Activated CD4-positive, alpha-beta T cell treated with anti-CD3 and anti-CD28 coated beads, Interleukin-2, amount 10 ng/mL, durations not matched to agents 7 days and 5 days (primary cell): ENCODE results near the gene ELMO2. TPM values are rescaled to one million over a fixed set of nuclear protein-coding genes. Genes with fewer than 3 reads are reported as not detected.

Experiments used
- CTCF ChIA-PET: fragments of 350-600 bp; sonication (Branson Sonifier 250); formaldehyde crosslinking; loops from one replicate; lab custom pipeline; 2021; ENCODE audit warnings: antibody characterized with exemption; lab: Charles Lee
- POLR2A ChIA-PET: fragments of 350-600 bp; sonication (Branson Sonifier 250); formaldehyde crosslinking; loops from one replicate; lab custom pipeline; 2021; ENCODE audit warnings: antibody characterized with exemption; lab: Charles Lee
- DNase-seq: peaks from one replicate; pipeline ENCODE4 v3.0.0-alpha.2; 2020
- H3K27ac Mint-ChIP-seq: one replicate; pipeline ENCODE4 v1.8.0; 2021; ENCODE audit warnings: mild to moderate bottlenecking, moderate library complexity, mixed read lengths
- H3K27me3 Mint-ChIP-seq: one replicate; pipeline ENCODE4 v1.8.0; 2021; ENCODE audit warnings: mixed read lengths
- H3K36me3 Mint-ChIP-seq: one replicate; pipeline ENCODE4 v1.8.0; 2021; ENCODE audit warnings: low read depth, mixed read lengths
- H3K4me1 Mint-ChIP-seq: one replicate; pipeline ENCODE4 v1.8.0; 2021; ENCODE audit warnings: mixed read lengths
- H3K4me3 Mint-ChIP-seq: one replicate; pipeline ENCODE4 v1.8.0; 2021; ENCODE audit warnings: mild to moderate bottlenecking, moderate library complexity, mixed read lengths
- H3K9me3 Mint-ChIP-seq: one replicate; pipeline ENCODE4 v1.8.0; 2021; ENCODE audit warnings: mixed read lengths
- total RNA-seq, 2 experiments: library from RNA; stranded (reverse); gene quantifications; one replicate each; pipeline ENCODE4 v1.2.3, GENCODE V29; 2021

ELMO2 gene
- total RNA-seq, 2 experiments from 2014 or later: 71.3 to 75.2 TPM

- H3K36me3 Mint-ChIP-seq: no peaks in the 10 kb centered on the region
- ChIA-PET CTCF (interaction anchor here (0.6 to 1.2 kb wide), 3 partner anchors 25 to 397 kb away, joined by 3 to 4 read pairs (median 4); partner anchors contain the start of gene PCIF1), POLR2A (no interaction called here)
Observed at GRCh38 chr20:46331611-46332361, 74.6 kb downstream of the ELMO2 start.

GRCh38 chr20:46330831-46331371 lies 75.5 kb downstream of the ELMO2 start:
- CTCF ChIA-PET: interaction anchor here (1.1 kb wide), 1 partner anchor 24 kb away, joined by 4 read pairs; no protein-coding TSS in a partner anchor
- POLR2A ChIA-PET: no interaction called here

More at GRCh38 chr20:46331611-46332361, 74.6 kb downstream of the ELMO2 start:
- H3K4me3 Mint-ChIP-seq: no peak overlapping the region
- H3K27ac Mint-ChIP-seq: no peak overlapping the region
- H3K9me3 Mint-ChIP-seq: no peaks in the 10 kb centered on the region
- no peaks in the 10 kb centered on the region for H3K4me1 Mint-ChIP-seq
- H3K27me3 Mint-ChIP-seq: peaks cover 6% of the 10 kb centered on the region
- no peak for DNase-seq

GRCh38 chr20:46330072-46330763 lies 76.2 kb downstream of the ELMO2 start:
- no peaks in the 10 kb centered on the region for H3K9me3 Mint-ChIP-seq
- H3K27me3 Mint-ChIP-seq: peaks cover 4% of the 10 kb centered on the region
- H3K4me1 Mint-ChIP-seq: no peaks in the 10 kb centered on the region
- no peak for DNase-seq
- ChIA-PET CTCF (no interaction called here), POLR2A (no interaction called here)
- H3K4me3 Mint-ChIP-seq: no peak overlapping the region
- no peaks in the 10 kb centered on the region for H3K36me3 Mint-ChIP-seq
- no peak overlapping the region for H3K27ac Mint-ChIP-seq

More at GRCh38 chr20:46330831-46331371, 75.5 kb downstream of the ELMO2 start:
- H3K4me3 Mint-ChIP-seq: no peak overlapping the region
- H3K9me3 Mint-ChIP-seq: no peaks in the 10 kb centered on the region
- H3K27me3 Mint-ChIP-seq: peaks cover 3% of the 10 kb centered on the region
- no peaks in the 10 kb centered on the region for H3K4me1 Mint-ChIP-seq
- no peak overlapping the region for H3K27ac Mint-ChIP-seq
- no peaks in the 10 kb centered on the region for H3K36me3 Mint-ChIP-seq
- DNase-seq: no peak

- Mint-ChIP-seq H3K4me1 (no peaks in the 10 kb centered on the region), H3K27ac (no peak overlapping the region), H3K4me3 (no peak overlapping the region), H3K9me3 (no peaks in the 10 kb centered on the region), H3K27me3 (peaks cover 7% of the 10 kb centered on the region), H3K36me3 (no peaks in the 10 kb centered on the region)
- DNase-seq: no peak
- ChIA-PET POLR2A (no interaction called here), CTCF (no interaction called here)
Observed at GRCh38 chr20:46328200-46328882, 78.1 kb downstream of the ELMO2 start.

- no peak overlapping the region for H3K27ac Mint-ChIP-seq
- no peak overlapping the region for H3K4me3 Mint-ChIP-seq
- no peak for DNase-seq
- peaks cover 7% of the 10 kb centered on the region for H3K27me3 Mint-ChIP-seq
- H3K36me3 Mint-ChIP-seq: no peaks in the 10 kb centered on the region
- POLR2A ChIA-PET: no interaction called here
- CTCF ChIA-PET: no interaction called here
- H3K4me1 Mint-ChIP-seq: no peaks in the 10 kb centered on the region
- no peaks in the 10 kb centered on the region for H3K9me3 Mint-ChIP-seq
Observed at GRCh38 chr20:46327557-46327956, 78.9 kb downstream of the ELMO2 start.

GRCh38 chr20:46325789-46326188 lies 80.6 kb downstream of the ELMO2 start:
- Mint-ChIP-seq H3K27ac (no peak overlapping the region), H3K27me3 (peaks cover 11% of the 10 kb centered on the region), H3K36me3 (no peaks in the 10 kb centered on the region), H3K4me3 (no peak overlapping the region), H3K9me3 (no peaks in the 10 kb centered on the region), H3K4me1 (no peaks in the 10 kb centered on the region)
- DNase-seq: no peak
- ChIA-PET POLR2A (no interaction called here), CTCF (no interaction called here)

GRCh38 chr20:46324960-46325703 lies 81.3 kb downstream of the ELMO2 start:
- no peaks in the 10 kb centered on the region for H3K4me1 Mint-ChIP-seq
- H3K27me3 Mint-ChIP-seq: peaks cover 14% of the 10 kb centered on the region
- H3K9me3 Mint-ChIP-seq: no peaks in the 10 kb centered on the region
- H3K4me3 Mint-ChIP-seq: no peak overlapping the region
- ChIA-PET POLR2A (no interaction called here), CTCF (no interaction called here)
- no peak for DNase-seq
- no peak overlapping the region for H3K27ac Mint-ChIP-seq
- no peaks in the 10 kb centered on the region for H3K36me3 Mint-ChIP-seq

- no peak for DNase-seq
- H3K27me3 Mint-ChIP-seq: peaks cover 18% of the 10 kb centered on the region
- ChIA-PET POLR2A (no interaction called here), CTCF (no interaction called here)
- no peaks in the 10 kb centered on the region for H3K36me3 Mint-ChIP-seq
- no peaks in the 10 kb centered on the region for H3K4me1 Mint-ChIP-seq
- no peak overlapping the region for H3K4me3 Mint-ChIP-seq
- H3K27ac Mint-ChIP-seq: no peak overlapping the region
- no peaks in the 10 kb centered on the region for H3K9me3 Mint-ChIP-seq
Observed at GRCh38 chr20:46324379-46324778, 82.0 kb downstream of the ELMO2 start.

GRCh38 chr20:46323557-46323956 lies 82.9 kb downstream of the ELMO2 start:
- Mint-ChIP-seq H3K27me3 (peaks cover 24% of the 10 kb centered on the region), H3K4me1 (no peaks in the 10 kb centered on the region), H3K9me3 (no peaks in the 10 kb centered on the region), H3K36me3 (no peaks in the 10 kb centered on the region), H3K27ac (no peak overlapping the region), H3K4me3 (no peak overlapping the region)
- no peak for DNase-seq
- CTCF ChIA-PET: no interaction called here
- POLR2A ChIA-PET: no interaction called here

- ChIA-PET POLR2A (no interaction called here), CTCF (no interaction called here)
- Mint-ChIP-seq H3K4me3 (no peak overlapping the region), H3K27ac (no peak overlapping the region), H3K27me3 (peaks cover 24% of the 10 kb centered on the region), H3K9me3 (no peaks in the 10 kb centered on the region), H3K36me3 (no peaks in the 10 kb centered on the region), H3K4me1 (no peaks in the 10 kb centered on the region)
- DNase-seq: no peak
Observed at GRCh38 chr20:46322641-46323040, 83.8 kb downstream of the ELMO2 start.

- DNase-seq: no peak
- POLR2A ChIA-PET: no interaction called here
- CTCF ChIA-PET: no interaction called here
- H3K4me1 Mint-ChIP-seq: no peaks in the 10 kb centered on the region
- no peak overlapping the region for H3K27ac Mint-ChIP-seq
- no peak overlapping the region for H3K4me3 Mint-ChIP-seq
- peaks cover 59% of the 10 kb centered on the region for H3K27me3 Mint-ChIP-seq
- H3K9me3 Mint-ChIP-seq: no peaks in the 10 kb centered on the region
- no peaks in the 10 kb centered on the region for H3K36me3 Mint-ChIP-seq
Observed at GRCh38 chr20:46317685-46318177, 88.7 kb downstream of the ELMO2 start.

GRCh38 chr20:46316984-46317684 lies 89.3 kb downstream of the ELMO2 start:
- no peaks in the 10 kb centered on the region for H3K9me3 Mint-ChIP-seq
- H3K4me1 Mint-ChIP-seq: peaks cover under 1% of the 10 kb centered on the region
- H3K4me3 Mint-ChIP-seq: no peak overlapping the region
- ChIA-PET CTCF (no interaction called here), POLR2A (no interaction called here)
- no peaks in the 10 kb centered on the region for H3K36me3 Mint-ChIP-seq
- H3K27me3 Mint-ChIP-seq: peaks cover 61% of the 10 kb centered on the region
- no peak overlapping the region for H3K27ac Mint-ChIP-seq
- no peak for DNase-seq
